T-cell (primary cell): ENCODE data around the gene B4GALNT3. TPM values are rescaled to one million over a fixed set of nuclear protein-coding genes. Genes with fewer than 3 reads are reported as not detected.
"Not testable (repeated sequence)": the region's sequence is repeated elsewhere in the genome, so short reads cannot be mapped to it uniquely, and the experiment has no call there.

ENCODE experiments used
- ATAC-seq, 4 experiments: fragments of 200-7000 bp in 3 of 4; fragments of 150-1000 bp in 1 of 4; cut with Tn5 transposase; replicated peaks in 1 of 4; 1 replicate in 3 of 4; 2 replicates in 1 of 4; pipeline ENCODE4 v1.10.0; 2021; ENCODE audit warnings: moderate library complexity in 3 of 4, mild to moderate bottlenecking in 2 of 4, moderate number of reproducible peaks in 1 of 4
- CTCF ChIA-PET, 2 donors: fragments of 300-600 bp; sonication (Branson Sonifier 250); formaldehyde crosslinking; loops; one replicate each; lab custom pipeline; 2022; ENCODE audit warnings: antibody characterized with exemption in 2 of 2; lab: Charles Lee
- POLR2A ChIA-PET, 2 donors: fragments of 300-600 bp; sonication (Branson Sonifier 250); formaldehyde crosslinking; loops; one replicate each; lab custom pipeline; 2022; ENCODE audit warnings: antibody characterized with exemption in 2 of 2; lab: Charles Lee
- DNase-seq, 35 experiments: peaks; one replicate each; pipeline versions ENCODE4 v3.0.0 to v3.0.0-alpha.2; 2013 to 2023
- H3K27ac ChIP-seq: one replicate; pipeline ENCODE4 v1.5.1; 2013; ENCODE audit warnings: low read length
- H3K27me3 ChIP-seq, 2 experiments: replicated peaks in 1 of 2; 1 replicate in 1 of 2; 2 replicates in 1 of 2; pipeline versions ENCODE4 v1.6.1 to v1.7.0; 2013; ENCODE audit warnings: low read length in 1 of 2, mixed read lengths in 1 of 2; ENCODE audit not compliant: control insufficient read depth in 2 of 2, insufficient read depth in 2 of 2; ENCODE audit errors: extremely low read depth in 1 of 2
- H3K36me3 ChIP-seq, 2 donors: 1 replicate in 1 of 2; 2 replicates in 1 of 2; pipeline versions ENCODE4 v1.6.1 to v1.7.0; 2013; ENCODE audit warnings: low read length in 1 of 2; ENCODE audit not compliant: control insufficient read depth in 2 of 2, insufficient read depth in 1 of 2; ENCODE audit errors: extremely low read depth in 1 of 2
- H3K4me1 ChIP-seq, 2 experiments: 1 replicate in 1 of 2; 2 replicates in 1 of 2; pipeline versions ENCODE4 v1.6.1 to v1.7.0; 2013; ENCODE audit warnings: low read length in 2 of 2, mixed read lengths in 1 of 2; ENCODE audit not compliant: insufficient read depth in 2 of 2, control insufficient read depth in 1 of 2; ENCODE audit errors: extremely low read depth in 1 of 2
- H3K4me3 ChIP-seq, 2 donors: 1 replicate in 1 of 2; 2 replicates in 1 of 2; pipeline versions ENCODE4 v1.5.1 to v1.7.0; 2013; ENCODE audit warnings: mild to moderate bottlenecking in 2 of 2, low read length in 1 of 2, moderate library complexity in 1 of 2; ENCODE audit not compliant: control insufficient read depth in 1 of 2; ENCODE audit errors: extremely low read depth in 1 of 2
- H3K9me3 ChIP-seq: 2 replicates; pipeline ENCODE4 v1.7.0; 2013
- H3K27ac Mint-ChIP-seq, 2 donors: one replicate each; pipeline ENCODE4 v1.8.0; 2020 to 2021; ENCODE audit warnings: mild to moderate bottlenecking in 2 of 2, mixed read lengths in 2 of 2
- H3K27me3 Mint-ChIP-seq, 2 donors: one replicate each; pipeline ENCODE4 v1.8.0; 2021 to 2022; ENCODE audit warnings: mixed read lengths in 2 of 2
- H3K36me3 Mint-ChIP-seq: one replicate; pipeline ENCODE4 v1.8.0; 2021; ENCODE audit warnings: mixed read lengths
- H3K4me1 Mint-ChIP-seq, 3 donors: one replicate each; pipeline ENCODE4 v1.8.0; 2020 to 2022; ENCODE audit warnings: mixed read lengths in 3 of 3, mild to moderate bottlenecking in 1 of 3
- H3K4me3 Mint-ChIP-seq, 3 donors: one replicate each; pipeline ENCODE4 v1.8.0; 2020 to 2022; ENCODE audit warnings: mild to moderate bottlenecking in 3 of 3, mixed read lengths in 3 of 3, moderate library complexity in 3 of 3
- H3K9me3 Mint-ChIP-seq, 3 donors: one replicate each; pipeline ENCODE4 v1.8.0; 2020 to 2022; ENCODE audit warnings: mixed read lengths in 3 of 3
- WGBS: methylation state at CpG from one replicate; pipeline ENCODE4 v1.1.5; 2013; ENCODE audit warnings: missing lambda C conversion rate; ENCODE audit not compliant: insufficient coverage; 5-methylcytosine and 5-hydroxymethylcytosine counted together
- total RNA-seq, 35 experiments: library from RNA in 6 of 35; stranded (reverse) in 6 of 35; fragments of 120-200 nt in 1 of 35; gene quantifications; one replicate each; pipeline versions ENCODE4 v1.2.1 to v1.2.4 and lab custom pipeline; 2013 to 2026

B4GALNT3 gene
- total RNA-seq (1 to 10 TPM in 4 of 5 donors, under 1 TPM in 1; 0.70 to 3.8 (median 2.0) TPM), total RNA-seq (lab: John Stamatoyannopoulos, UW) (1.0 to 14.0 (median 2.7) reads per million in 29 experiments)
- total RNA-seq (2013), result 4.8 TPM

DNA sequence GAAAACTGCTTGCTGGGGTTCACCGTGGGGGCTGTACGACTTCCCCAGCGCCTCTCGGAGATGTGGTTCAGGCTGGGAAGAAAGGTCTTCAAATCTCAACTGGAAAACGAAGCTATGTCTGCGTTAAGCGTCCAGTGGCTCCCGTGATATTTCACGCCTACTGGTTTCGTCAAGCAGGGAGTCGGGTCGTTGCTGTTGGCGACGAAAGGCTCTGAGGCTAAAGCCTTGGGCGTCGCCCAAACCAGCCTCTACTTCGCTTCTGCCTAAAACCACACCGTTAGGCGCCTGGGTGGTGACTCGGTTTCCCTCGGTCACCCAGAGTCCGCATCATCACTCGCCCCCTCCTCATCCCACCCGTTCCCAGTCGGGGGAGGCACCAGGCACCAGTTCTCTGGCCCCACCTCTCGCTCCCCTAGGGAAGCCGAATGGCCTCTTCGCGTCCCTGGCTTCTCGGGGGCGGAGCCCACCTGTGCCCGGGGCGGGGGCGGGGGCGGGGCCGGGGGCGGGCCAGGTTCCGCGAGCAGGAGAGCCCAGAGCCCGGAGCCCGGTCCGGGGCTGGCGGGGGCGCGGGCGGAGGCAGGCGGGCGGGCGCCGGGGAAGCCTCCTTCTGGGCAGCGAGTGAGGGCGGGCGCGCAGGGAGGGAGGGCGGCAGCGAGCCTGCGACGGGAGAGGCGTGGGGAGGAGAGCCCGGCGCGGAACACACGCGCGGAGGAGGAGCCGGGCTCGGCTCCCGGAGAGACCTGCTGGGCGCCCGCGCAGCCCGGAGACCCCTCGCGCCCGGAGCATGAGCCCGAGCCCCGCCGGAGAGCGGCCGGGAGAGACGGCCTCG, at the start of gene B4GALNT3:
Gene B4GALNT3, plus strand, starts transcription at position 510 of the 829 bp plus-strand sequence. CDS start 438 bp downstream, outside the sequence.
- H3K9me3 ChIP-seq, result no peaks in the 10 kb centered on the region
- Mint-ChIP-seq H3K27ac (no peak within 1 kb of the TSS), H3K27me3 (peaks cover 3 to 22% of the 10 kb centered on the region in 2 donors), H3K4me3 (peak within 1 kb of the TSS; percentile 76 to 93 (median 83)), H3K9me3 (no peaks in the 10 kb centered on the region), H3K36me3 (no peaks in the 10 kb centered on the region), H3K4me1 (peaks cover 12 to 27% (median 23%) of the 10 kb centered on the region in 3 donors)
- ChIA-PET POLR2A (no interaction called here), CTCF (interaction anchor here in 1 of 2 donors (2.9 kb wide), 1 partner anchor 80 kb away, joined by 13 read pairs; no protein-coding TSS in a partner anchor)
- no peaks in the 10 kb centered on the region for H3K36me3 ChIP-seq
- WGBS, result 3% methylated on average over 69 of the region's 82 CpGs
- peaks cover 0 to 16% of the 10 kb centered on the region in 2 experiments for H3K4me1 ChIP-seq
- DNase-seq (peak in 22 of 35 experiments; percentile 5 to 53 (median 24)), ATAC-seq (peak; percentile 74 to 76 (median 74))
- H3K4me3 ChIP-seq, result peak within 1 kb of the TSS; percentile 56 to 60
- H3K27ac ChIP-seq, result no peak within 1 kb of the TSS
- H3K27me3 ChIP-seq, result peaks cover 2 to 18% of the 10 kb centered on the region in 2 experiments

DNA sequence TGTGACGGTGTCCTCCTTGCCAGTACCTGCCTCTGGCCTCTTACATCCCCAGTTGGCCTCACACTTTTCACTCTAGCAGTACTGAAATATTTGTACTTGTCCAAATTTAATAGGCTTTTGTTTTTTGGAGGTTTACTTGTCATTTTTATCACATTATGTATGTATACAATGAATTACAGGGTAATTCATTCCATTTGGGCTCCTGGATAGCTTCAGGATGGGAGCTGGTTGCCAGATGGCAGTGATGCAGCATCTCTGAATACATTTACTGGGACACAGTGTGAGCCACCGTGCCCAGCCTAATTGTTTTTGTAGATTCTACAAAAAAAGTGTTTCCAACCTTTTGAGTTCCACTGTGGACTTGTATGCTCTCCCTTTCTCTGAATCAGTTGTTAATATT, 44.9 kb upstream of the B4GALNT3 start:
- Histone ChIP-seq H3K4me3 (no peak overlapping the region), H3K9me3 (no peaks in the 10 kb centered on the region), H3K4me1 (no peaks in the 10 kb centered on the region), H3K27me3 (no peaks in the 10 kb centered on the region), H3K27ac (no peak overlapping the region), H3K36me3 (peaks cover 5 to 45% of the 10 kb centered on the region in 2 donors)
- H3K4me3 Mint-ChIP-seq, result no peak overlapping the region
- H3K27me3 Mint-ChIP-seq, result no peaks in the 10 kb centered on the region
- POLR2A ChIA-PET, result no interaction called here
- no peaks in the 10 kb centered on the region for H3K4me1 Mint-ChIP-seq
- H3K9me3 Mint-ChIP-seq, result no peaks in the 10 kb centered on the region
- CTCF ChIA-PET, result no interaction called here
- DNase-seq (no peak), ATAC-seq (no peak)
- peaks cover 43% of the 10 kb centered on the region for H3K36me3 Mint-ChIP-seq
- no CpG with 5 or more reads among the region's 2 CpGs for WGBS
- no peak overlapping the region for H3K27ac Mint-ChIP-seq

DNA sequence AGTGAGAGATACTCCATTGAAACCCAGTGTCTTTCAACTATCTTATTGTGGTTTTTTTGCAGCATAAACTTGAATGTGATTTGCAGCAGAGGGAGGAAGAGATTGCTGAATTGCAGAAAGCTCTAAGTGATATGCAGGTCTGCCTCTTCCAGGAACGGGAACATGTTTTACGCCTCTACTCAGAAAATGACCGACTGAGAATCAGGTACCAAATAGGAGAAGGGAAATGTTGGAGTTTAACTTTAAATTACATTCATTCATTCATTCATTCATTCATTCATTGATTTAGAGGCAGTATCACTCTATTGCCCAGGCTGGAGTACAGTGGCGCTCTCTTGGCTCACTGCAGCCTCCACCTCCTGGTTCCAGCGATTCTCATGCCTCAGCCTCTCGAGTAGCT, 41.3 kb upstream of the B4GALNT3 start:
- H3K4me1 ChIP-seq, result no peaks in the 10 kb centered on the region
- Mint-ChIP-seq H3K36me3 (peaks cover 29% of the 10 kb centered on the region), H3K27me3 (no peaks in the 10 kb centered on the region), H3K9me3 (no peaks in the 10 kb centered on the region), H3K4me3 (no peak overlapping the region), H3K27ac (no peak overlapping the region), H3K4me1 (no peaks in the 10 kb centered on the region)
- no peak overlapping the region for H3K27ac ChIP-seq
- H3K36me3 ChIP-seq, result peaks cover 5 to 36% of the 10 kb centered on the region in 2 donors
- no peak for ATAC-seq
- ChIA-PET POLR2A (no interaction called here), CTCF (no interaction called here)
- H3K9me3 ChIP-seq, result no peaks in the 10 kb centered on the region
- no peaks in the 10 kb centered on the region for H3K27me3 ChIP-seq
- H3K4me3 ChIP-seq, result no peak overlapping the region
- 100% methylated on average over 1 of the region's 6 CpGs for WGBS
- DNase-seq, result no peak

DNA sequence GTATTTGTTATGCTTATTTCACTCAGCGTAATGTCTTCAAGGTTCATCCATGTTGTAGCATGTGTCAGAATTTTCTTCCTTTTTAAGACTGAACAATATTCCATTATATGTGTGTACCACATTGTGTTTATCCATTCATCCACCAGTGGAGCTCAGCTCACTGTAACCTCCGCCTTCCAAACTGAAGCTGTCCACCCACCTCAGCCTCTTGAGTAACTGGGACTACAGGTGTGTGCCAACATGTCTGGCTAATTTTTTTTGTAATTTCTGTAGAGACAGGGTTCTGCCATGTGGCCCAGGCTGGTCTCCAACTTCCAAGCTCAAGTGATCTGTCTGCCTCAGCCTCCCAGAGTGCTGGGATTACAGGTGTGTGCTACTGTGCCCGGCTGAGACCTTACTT, 37.2 kb upstream of the B4GALNT3 start:
- no peaks in the 10 kb centered on the region for H3K27me3 ChIP-seq
- Mint-ChIP-seq H3K9me3 (no peaks in the 10 kb centered on the region), H3K36me3 (peaks cover 29% of the 10 kb centered on the region), H3K4me1 (no peaks in the 10 kb centered on the region), H3K4me3 (no peak overlapping the region), H3K27ac (no peak overlapping the region), H3K27me3 (no peaks in the 10 kb centered on the region)
- ChIA-PET POLR2A (no interaction called here), CTCF (no interaction called here)
- H3K9me3 ChIP-seq, result no peaks in the 10 kb centered on the region
- no peak overlapping the region for H3K27ac ChIP-seq
- H3K4me1 ChIP-seq, result no peaks in the 10 kb centered on the region
- no peak for DNase-seq
- H3K36me3 ChIP-seq, result peaks cover 5 to 29% of the 10 kb centered on the region in 2 donors
- WGBS, result 100% methylated on average over 1 of the region's 3 CpGs
- no peak overlapping the region for H3K4me3 ChIP-seq
- ATAC-seq, result no peak

DNA sequence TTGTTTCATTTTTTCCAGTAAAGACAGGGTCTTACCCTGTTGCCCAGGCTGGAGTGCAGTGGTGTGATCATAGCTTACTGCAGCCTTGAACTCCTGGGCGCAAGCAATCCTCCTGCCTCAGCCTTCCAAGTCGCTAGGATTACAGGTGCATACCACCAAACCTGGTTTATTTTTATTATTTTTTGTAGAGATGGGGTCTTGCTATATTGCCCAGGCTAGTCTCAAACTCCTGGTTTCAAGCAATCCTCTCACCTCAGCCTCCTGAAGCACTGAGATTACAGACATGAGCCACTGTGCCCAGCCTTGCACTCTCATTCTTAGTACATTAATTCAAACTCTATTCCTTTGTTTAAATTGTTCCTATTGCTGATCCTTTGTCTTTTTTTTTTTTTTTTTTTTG, 24.0 kb upstream of the B4GALNT3 start:
- H3K4me3 ChIP-seq, POLR2A ChIA-PET, H3K4me1 ChIP-seq, H3K27me3 Mint-ChIP-seq, H3K9me3 ChIP-seq, H3K4me3 Mint-ChIP-seq, H3K27me3 ChIP-seq, ATAC-seq, H3K4me1 Mint-ChIP-seq, H3K27ac Mint-ChIP-seq, H3K9me3 Mint-ChIP-seq, H3K27ac ChIP-seq, DNase-seq: not testable (repeated sequence)
- H3K36me3 Mint-ChIP-seq, result peaks cover 63% of the 10 kb centered on the region
- H3K36me3 ChIP-seq, result peaks cover 14 to 49% of the 10 kb centered on the region in 2 donors
- no CpG with 5 or more reads among the region's 2 CpGs for WGBS
- CTCF ChIA-PET, result interaction anchor here in 1 of 2 donors (0.7 kb wide), 1 partner anchor 17 kb away, joined by 5 read pairs; no protein-coding TSS in a partner anchor

DNA sequence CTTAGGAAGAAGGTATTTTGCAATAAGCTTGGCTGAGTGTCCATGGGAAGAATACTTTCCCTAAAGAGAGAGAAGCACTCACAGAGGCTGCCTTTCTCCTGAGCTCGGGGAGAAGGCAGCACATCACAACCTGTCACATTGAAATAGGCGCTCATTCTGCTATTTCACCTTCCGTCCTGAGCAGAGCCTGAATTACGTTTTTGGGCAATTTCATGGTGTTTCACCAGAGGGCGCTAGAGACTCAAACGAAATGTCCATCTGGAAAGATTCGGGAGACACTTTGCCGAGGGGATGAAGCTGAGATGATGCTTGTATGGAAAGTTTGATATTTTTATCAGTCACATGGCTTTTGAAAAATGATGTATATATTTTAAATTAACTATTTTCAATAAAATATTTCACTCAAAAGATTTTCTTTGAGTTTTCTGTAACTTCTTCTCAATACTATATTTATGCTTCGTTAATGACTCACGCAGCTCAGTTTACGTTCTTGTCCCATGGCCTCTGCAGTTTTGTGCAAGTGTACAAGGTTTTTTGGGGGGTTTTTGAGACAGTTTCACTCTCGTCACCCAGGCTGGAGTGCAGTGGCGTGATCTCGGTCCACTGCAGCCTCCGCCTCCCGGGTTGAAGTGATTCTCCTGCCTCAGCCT, 17.4 kb upstream of the B4GALNT3 start:
- Mint-ChIP-seq H3K4me3 (no peak overlapping the region), H3K36me3 (peaks cover 28% of the 10 kb centered on the region), H3K27ac (no peak overlapping the region), H3K9me3 (no peaks in the 10 kb centered on the region), H3K4me1 (no peaks in the 10 kb centered on the region), H3K27me3 (peaks cover 0 to 4% of the 10 kb centered on the region in 2 donors)
- DNase-seq (peak in 23 of 35 experiments; percentile 9 to 70 (median 29)), ATAC-seq (peak in 1 of 4 experiments; percentile 26)
- Histone ChIP-seq H3K27me3 (peaks cover 0 to 2% of the 10 kb centered on the region in 2 experiments), H3K27ac (no peak overlapping the region), H3K9me3 (no peaks in the 10 kb centered on the region), H3K36me3 (peaks cover 0 to 17% of the 10 kb centered on the region in 2 donors), H3K4me1 (no peaks in the 10 kb centered on the region), H3K4me3 (no peak overlapping the region)
- no CpG with 5 or more reads among the region's 16 CpGs for WGBS
- POLR2A ChIA-PET, result no interaction called here
- CTCF ChIA-PET, result interaction anchor here (0.5 to 1.8 kb wide), 16 partner anchors 8 to 650 kb away, joined by 3 to 9 read pairs (median 3); no protein-coding TSS in a partner anchor
